Measurements from ENCODE around the gene SCAMP5. TPM values are rescaled to one million over a fixed set of nuclear protein-coding genes. Genes with fewer than 3 reads are reported as not detected.

The SCAMP5 gene
- total and polyA plus RNA-seq, 2 of the 13 experiments (the other 11 are each of a cell fraction or from before 2014, with no cell fraction given), result 34.3 to 49.0 TPM

GRCh38 chr15:74995779-74996765 is 709 bp downstream of the SCAMP5 start (continued):
- no peak for TF ChIP-seq ZNF770 (CRISPR knock-in tag; IDR thresholded peaks at IDR 0.05)
- no peak for TF ChIP-seq ZNF292 (CRISPR knock-in tag; IDR thresholded peaks at IDR 0.05; ENCODE audit: borderline replicate concordance, low read depth)
- TF ChIP-seq FOXO1 (CRISPR knock-in tag; IDR thresholded peaks at IDR 0.05), result no peak
- no peak for TF ChIP-seq ZNF234 (CRISPR knock-in tag; conservative IDR thresholded peaks at IDR 0.05)
- 0 out of 2 replicates have a peak, but pooled peaks have one; percentile 60 for TF ChIP-seq ZNF800 (CRISPR knock-in tag; IDR thresholded peaks at IDR 0.05)
- TF ChIP-seq MLXIP (CRISPR knock-in tag; IDR thresholded peaks at IDR 0.05; ENCODE audit: borderline replicate concordance), result no peak
- no peak for TF ChIP-seq ZNF331 (CRISPR knock-in tag; IDR thresholded peaks at IDR 0.05)
- no peak for TF ChIP-seq ZNF441 (CRISPR knock-in tag; IDR thresholded peaks at IDR 0.05; ENCODE audit: borderline replicate concordance)
- no peak for TF ChIP-seq MAF1 (CRISPR knock-in tag; IDR thresholded peaks at IDR 0.05; ENCODE audit: borderline replicate concordance)
- TF ChIP-seq MIER3 (CRISPR knock-in tag; IDR thresholded peaks at IDR 0.05; ENCODE audit: borderline replicate concordance), result no peak
- TF ChIP-seq EZH2 (conservative IDR thresholded peaks at IDR 0.05; ENCODE audit: low read depth, low read length), result no peak
- no peak for TF ChIP-seq ATM (IDR thresholded peaks at IDR 0.05; ENCODE audit: borderline replicate concordance)
- no peak for TF ChIP-seq ZBTB38 (CRISPR knock-in tag; IDR thresholded peaks at IDR 0.05)

Data from HepG2 (cell line).